ENCODE data around the gene MAGI2. TPM values are rescaled to one million over a fixed set of nuclear protein-coding genes. Genes with fewer than 3 reads are reported as not detected.

Gene MAGI2
- total RNA-seq, 1 experiment from 2014 or later, result 0.22 TPM

GRCh38 chr7:78099715-78100394, 1353.6 kb downstream of the MAGI2 start:
- RAD21 ChIA-PET (ENCODE audit: low non-redundant PET in 1 of 2, low total read pairs in 2 of 2, uncharacterized antibody in 2 of 2, unreplicated experiment in 2 of 2), result no interaction called here

GRCh38 chr7:78095549-78095948, 1357.9 kb downstream of the MAGI2 start:
- no peak for ATAC-seq
- intact Hi-C loops (cut with micrococcal nuclease), result no loop called here
- ChIA-PET POLR2A (no interaction called here), RAD21 (ENCODE audit: low non-redundant PET in 1 of 2, low total read pairs in 2 of 2, uncharacterized antibody in 2 of 2, unreplicated experiment in 2 of 2) (no interaction called here), CTCF (no interaction called here)
- BruUV-seq (replicated peaks), result no TSS peak
- no peaks in the 10 kb centered on the region for H4K20me1 ChIP-seq (ENCODE audit: insufficient read depth)
- no peak overlapping the region for H2AFZ ChIP-seq (ENCODE audit: low read depth, low read length, poor library complexity, severe bottlenecking)
- H3K4me1 ChIP-seq (ENCODE audit: control insufficient read depth in 1 of 2, insufficient read depth in 2 of 2, low read length in 2 of 2), result no peaks in the 10 kb centered on the region
- H3K4me2 ChIP-seq (ENCODE audit: low read length), result no peak overlapping the region
- H3K9me3 ChIP-seq (ENCODE audit: control insufficient read depth in 1 of 2, insufficient read depth in 1 of 2, low read depth in 1 of 2, low read length in 2 of 2), result no peaks in the 10 kb centered on the region
- H3K27me3 ChIP-seq (ENCODE audit: insufficient read depth, low read length), result peaks cover 44% of the 10 kb centered on the region
- H3K9ac ChIP-seq (ENCODE audit: low read length), result no peak overlapping the region
- no peaks in the 10 kb centered on the region for H3K79me2 ChIP-seq (ENCODE audit: insufficient read depth, low read length)
- TF ChIP-seq ELF1 (IDR thresholded peaks at IDR 0.05; ENCODE audit: borderline replicate concordance, low read depth) (no peak), TCF7L2 (IDR thresholded peaks at IDR 0.05; ENCODE audit: borderline replicate concordance, extremely low read depth, insufficient read depth, insufficient read length) (no peak), YY1 (IDR thresholded peaks at IDR 0.05; ENCODE audit: extremely low read depth, insufficient replicate concordance, low read depth, low read length) (no peak)
- H3K9me2 ChIP-seq (ENCODE audit: insufficient read depth), result no peaks in the 10 kb centered on the region
- no peaks in the 10 kb centered on the region for H3K36me3 ChIP-seq (ENCODE audit: control insufficient read depth in 1 of 2, insufficient read depth in 2 of 2, low read length in 2 of 2)
- H3K4me3 ChIP-seq (replicated peaks in 1 of 2; ENCODE audit: low read depth in 1 of 2, low read length in 2 of 2), result no peak overlapping the region
- H3K27ac ChIP-seq (ENCODE audit: low read depth, low read length), result no peak overlapping the region
- no peak for DNase-seq (ENCODE audit: low read depth, low spot score)

More at GRCh38 chr7:78099715-78100394, 1353.6 kb downstream of the MAGI2 start:
- H2AFZ ChIP-seq (ENCODE audit: low read depth, low read length, poor library complexity, severe bottlenecking), result no peak overlapping the region
- H3K27me3 ChIP-seq (ENCODE audit: insufficient read depth, low read length), result peaks cover 20% of the 10 kb centered on the region; the same call in 1 of the 2 replicates
- BruUV-seq (replicated peaks), result no TSS peak
- DNase-seq (ENCODE audit: low read depth, low spot score) (no peak), ATAC-seq (no peak)
- POLR2A ChIA-PET, result no interaction called here
- TF ChIP-seq POLR2A (IDR thresholded peaks at IDR 0.05; ENCODE audit: borderline replicate concordance, extremely low read depth, insufficient read depth, insufficient read length) (no peak), TCF7L2 (IDR thresholded peaks at IDR 0.05; ENCODE audit: borderline replicate concordance, extremely low read depth, insufficient read depth, insufficient read length) (no peak)
- H3K4me2 ChIP-seq (ENCODE audit: low read length), result no peak overlapping the region
- no peaks in the 10 kb centered on the region for H3K36me3 ChIP-seq (ENCODE audit: control insufficient read depth in 1 of 2, insufficient read depth in 2 of 2, low read length in 2 of 2)
- intact Hi-C loops (cut with micrococcal nuclease), result no loop called here
- no peak overlapping the region for H3K4me3 ChIP-seq (replicated peaks in 1 of 2; ENCODE audit: low read depth in 1 of 2, low read length in 2 of 2)
- no peaks in the 10 kb centered on the region for H3K9me3 ChIP-seq (ENCODE audit: control insufficient read depth in 1 of 2, insufficient read depth in 1 of 2, low read depth in 1 of 2, low read length in 2 of 2)
- H3K9ac ChIP-seq (ENCODE audit: low read length), result no peak overlapping the region
- CTCF ChIA-PET, result no interaction called here
- H4K20me1 ChIP-seq (ENCODE audit: insufficient read depth), result no peaks in the 10 kb centered on the region
- H3K9me2 ChIP-seq (ENCODE audit: insufficient read depth), result no peaks in the 10 kb centered on the region
- no peaks in the 10 kb centered on the region for H3K4me1 ChIP-seq (ENCODE audit: control insufficient read depth in 1 of 2, insufficient read depth in 2 of 2, low read length in 2 of 2)
- no peaks in the 10 kb centered on the region for H3K79me2 ChIP-seq (ENCODE audit: insufficient read depth, low read length)
- H3K27ac ChIP-seq (ENCODE audit: low read depth, low read length), result no peak overlapping the region
